ENCODE measurements around the gene CCDC201.

The CCDC201 gene

GRCh38 chr7:45873035-45873354 lies at the start of gene CCDC201:
CCDC201 (minus strand) TSS chr7:45873082; CDS start chr7:45873007, 75 bp downstream.
- no peak for DNase-seq (ENCODE audit: low read depth in 2 of 2)

- no peak for DNase-seq (ENCODE audit: low read depth in 2 of 2)
Observed at GRCh38 chr7:45921699-45922519, 49.0 kb upstream of the CCDC201 start.

DNA sequence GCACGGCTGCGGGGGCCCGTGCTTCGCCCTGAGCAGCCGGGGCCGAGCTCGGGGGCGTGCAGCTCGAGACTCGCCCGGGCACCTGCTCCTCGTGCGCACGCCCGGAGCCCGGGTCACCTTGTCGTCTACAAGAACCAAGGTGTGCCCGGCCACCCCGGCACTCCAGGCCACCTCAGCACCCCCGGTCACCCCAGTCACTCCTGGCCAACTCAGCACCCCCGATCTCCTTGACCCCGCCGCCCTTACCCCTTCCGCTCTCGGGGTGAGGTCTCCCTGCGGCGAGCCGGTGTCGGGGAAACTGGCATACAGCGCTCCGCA lies 48.5 kb upstream of the CCDC201 start:
- no peak for DNase-seq (ENCODE audit: low read depth in 2 of 2)

DNA sequence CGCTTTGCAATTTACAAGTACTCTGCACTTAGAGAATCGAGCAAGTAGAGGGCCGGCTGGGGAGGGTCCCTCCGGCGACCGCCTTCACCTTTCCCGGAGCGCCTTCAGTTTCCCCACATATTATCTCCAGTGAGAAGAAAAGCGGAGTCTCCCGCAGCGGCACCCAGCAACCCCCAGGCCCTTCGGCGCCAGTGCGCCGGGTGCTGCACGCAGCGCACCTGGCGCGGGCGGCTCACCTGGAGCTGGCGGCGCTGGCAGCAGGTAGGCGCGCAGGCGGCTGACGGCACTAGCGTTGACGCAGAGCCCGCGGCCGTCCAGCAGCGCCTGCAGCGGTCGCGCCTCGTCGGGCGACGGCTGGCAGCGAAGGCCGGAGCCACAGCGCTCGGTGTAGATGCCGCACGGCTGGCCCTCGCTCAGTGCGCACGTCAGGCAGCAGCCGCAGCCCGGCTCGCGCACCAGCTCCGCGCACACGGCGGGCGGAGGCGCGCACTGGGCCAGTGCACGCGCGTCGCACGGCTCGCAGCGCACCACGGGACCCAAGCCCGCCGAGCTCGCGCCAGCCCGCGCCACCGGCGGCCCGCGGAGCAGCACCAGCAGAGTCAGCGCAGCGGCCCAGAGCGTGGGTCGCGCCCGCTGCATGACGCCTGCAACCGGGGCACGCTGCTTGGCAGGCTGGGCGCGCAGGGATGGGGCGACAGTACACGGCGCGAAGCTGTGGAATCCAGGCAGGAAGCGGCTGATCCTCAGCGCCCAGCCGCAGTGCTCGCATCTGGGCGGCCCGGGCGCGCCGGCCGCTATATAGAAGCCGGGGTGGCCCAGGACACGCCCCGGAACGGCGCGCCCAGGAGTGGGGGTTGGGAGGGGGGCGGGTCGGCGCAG lies 47.9 kb upstream of the CCDC201 start, which contains the start of gene IGFBP3:
TSS of gene IGFBP3 (minus strand) at position 771 of the 879 bp plus-strand sequence. CDS start at position 639, 132 bp downstream.
- no peak for DNase-seq (ENCODE audit: low read depth in 2 of 2)

DNA sequence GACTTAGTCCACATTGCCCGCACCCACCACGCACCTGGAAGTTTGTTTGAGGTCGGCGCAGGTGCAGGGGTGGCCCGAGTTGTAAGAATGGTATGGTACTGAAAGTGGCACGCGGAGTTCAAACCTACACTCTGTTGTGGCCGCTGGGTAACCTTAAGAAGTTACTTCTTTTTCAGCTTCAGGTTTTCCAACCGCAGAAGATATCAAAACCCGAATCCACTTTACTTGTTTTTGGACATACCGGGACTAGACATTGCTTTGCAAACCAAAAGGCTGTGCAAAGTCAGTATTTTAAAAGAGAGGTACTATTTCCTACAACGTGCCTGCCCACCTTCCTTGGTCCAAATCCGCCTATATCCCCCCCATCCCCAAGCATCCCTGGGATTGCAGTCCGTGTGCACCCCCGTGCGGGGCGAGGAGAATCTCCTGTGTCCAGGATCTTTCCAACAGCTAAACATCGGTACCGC lies 47.1 kb upstream of the CCDC201 start:
- no peak for DNase-seq (ENCODE audit: low read depth in 2 of 2)

GRCh38 chr7:45919231-45919784 lies 46.4 kb upstream of the CCDC201 start:
- no peak for DNase-seq (ENCODE audit: low read depth in 2 of 2)

DNA sequence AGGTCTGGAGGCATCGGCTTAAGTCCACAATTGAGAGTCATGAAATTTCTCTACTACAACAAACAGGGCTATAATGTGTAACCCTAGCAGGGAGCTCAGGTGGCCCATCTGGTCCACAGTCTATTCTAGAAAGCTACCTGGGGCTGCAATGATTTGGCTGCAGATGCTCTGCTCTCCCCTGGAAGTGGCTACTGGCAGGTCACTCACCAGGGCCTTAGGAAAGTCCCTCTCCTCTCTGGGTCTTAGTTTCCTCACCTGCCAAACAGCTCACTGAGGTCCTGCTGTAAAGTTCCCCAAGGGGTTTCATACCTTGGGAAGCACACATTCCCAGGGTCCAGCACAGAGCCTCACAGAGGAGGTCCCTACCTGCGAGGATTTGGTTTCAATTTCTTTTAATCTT lies 45.7 kb upstream of the CCDC201 start:
- no peak for DNase-seq (ENCODE audit: low read depth in 2 of 2)

GRCh38 chr7:45917658-45918057 lies 44.8 kb upstream of the CCDC201 start:
- peak; percentile 65 to 72 for DNase-seq (ENCODE audit: low read depth in 2 of 2)

DNA sequence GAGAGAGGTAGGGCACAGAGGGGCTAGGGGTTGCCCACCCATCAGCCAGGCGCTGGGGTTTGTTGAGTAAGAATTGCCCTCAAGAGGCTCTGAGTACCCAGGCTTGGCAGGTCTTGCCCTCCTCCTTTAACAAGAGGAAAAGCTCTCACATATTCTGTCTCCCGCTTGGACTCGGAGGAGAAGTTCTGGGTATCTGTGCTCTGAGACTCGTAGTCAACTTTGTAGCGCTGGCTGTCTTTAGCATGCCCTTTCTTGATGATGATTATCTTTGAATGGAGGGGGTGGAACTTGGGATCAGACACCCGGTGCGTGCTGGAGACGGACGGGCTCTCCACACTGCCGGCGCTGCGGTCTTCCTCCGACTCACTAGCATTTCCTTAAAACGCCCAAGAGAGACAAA lies 44.2 kb upstream of the CCDC201 start:
- DNase-seq (ENCODE audit: low read depth in 2 of 2): no peak

DNA sequence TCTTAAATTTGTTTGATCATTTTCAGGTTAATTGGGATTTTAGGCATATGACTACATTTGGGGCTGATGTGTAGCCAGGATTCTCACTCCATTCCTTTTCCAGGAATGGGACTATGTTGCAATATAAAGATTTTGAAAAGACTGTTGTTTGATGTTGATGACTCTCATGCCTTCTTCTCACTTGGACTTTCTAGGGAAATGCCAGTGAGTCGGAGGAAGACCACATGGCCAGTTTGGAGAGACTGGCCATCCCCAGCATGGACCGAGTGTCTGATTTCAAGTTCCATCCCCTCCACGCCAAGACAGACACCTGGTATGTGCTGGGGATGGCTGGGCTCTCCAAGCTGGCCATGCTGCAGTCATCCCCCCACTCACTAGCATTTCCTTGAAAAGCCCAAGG lies 42.7 kb upstream of the CCDC201 start:
- DNase-seq (ENCODE audit: low read depth in 2 of 2): no peak

DNA sequence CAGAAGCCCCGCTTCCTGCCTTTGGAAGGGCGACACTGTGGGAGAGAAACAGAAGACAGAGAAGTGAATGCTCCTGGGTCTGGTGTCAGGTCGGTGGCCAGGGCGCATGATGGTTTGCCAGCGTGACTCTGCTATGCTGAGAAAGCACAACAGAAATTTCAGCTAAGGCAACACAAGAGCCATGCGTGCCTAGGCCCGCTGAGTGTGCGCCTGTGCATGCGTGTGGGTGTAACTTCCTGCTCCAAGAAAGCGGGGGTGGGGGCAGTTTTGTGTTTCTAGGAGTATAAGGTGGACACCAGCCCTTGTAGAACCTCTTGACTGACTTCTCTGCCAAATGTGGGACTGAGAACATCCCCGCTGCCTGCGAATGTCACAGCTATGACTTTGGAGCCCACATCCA lies 42.0 kb upstream of the CCDC201 start:
- DNase-seq (ENCODE audit: low read depth in 2 of 2): no peak

GRCh38 chr7:45912972-45913371 lies 40.1 kb upstream of the CCDC201 start:
- no peak for DNase-seq (ENCODE audit: low read depth in 2 of 2)

DNA sequence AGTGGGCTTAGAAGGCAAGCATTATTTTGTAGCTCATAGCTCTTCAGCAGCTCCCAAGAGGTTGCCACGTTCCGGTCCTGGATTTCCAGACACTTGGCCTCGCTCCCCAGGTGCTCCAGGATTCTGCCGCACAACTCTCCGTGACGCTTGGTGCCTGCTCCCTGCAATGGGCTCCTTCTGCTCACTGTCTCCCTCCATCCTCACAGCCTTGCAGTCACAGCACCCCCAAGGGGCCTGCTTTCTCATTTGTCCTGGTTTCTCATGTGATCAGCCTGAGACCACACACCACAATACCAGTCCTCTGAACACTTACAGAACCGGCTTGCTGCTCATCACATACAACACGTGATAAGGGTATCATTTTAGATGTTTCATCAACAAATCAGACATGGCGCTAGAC lies 38.4 kb upstream of the CCDC201 start:
- no peak for DNase-seq (ENCODE audit: low read depth in 2 of 2)

GRCh38 chr7:45910855-45911254 lies 38.0 kb upstream of the CCDC201 start:
- no peak for DNase-seq (ENCODE audit: low read depth in 2 of 2)

DNA sequence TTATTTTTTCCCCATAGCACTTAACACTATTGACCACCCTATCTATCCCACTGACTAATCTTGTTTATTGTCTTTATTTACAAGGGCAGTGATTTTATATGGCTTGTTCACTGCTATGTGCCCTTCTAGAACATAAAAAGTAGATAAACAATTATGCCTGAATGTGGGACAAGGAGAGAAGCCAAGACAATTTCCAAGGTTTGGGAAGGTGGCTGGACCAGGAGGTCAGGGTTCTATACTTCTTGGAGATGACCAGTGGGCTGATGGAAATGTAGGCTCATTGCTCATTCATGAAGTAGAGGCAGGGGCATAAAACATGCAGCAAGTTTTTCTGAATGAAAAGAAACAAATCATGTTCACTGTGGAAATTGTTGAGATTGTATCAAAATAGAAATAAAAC lies 36.7 kb upstream of the CCDC201 start:
- no peak for DNase-seq (ENCODE audit: low read depth in 2 of 2)

- no peak for DNase-seq (ENCODE audit: low read depth in 2 of 2)
Observed at GRCh38 chr7:45902820-45903219, 29.9 kb upstream of the CCDC201 start.

GRCh38 chr7:45901566-45901965 lies 28.7 kb upstream of the CCDC201 start:
- no peak for DNase-seq (ENCODE audit: low read depth in 2 of 2)

DNA sequence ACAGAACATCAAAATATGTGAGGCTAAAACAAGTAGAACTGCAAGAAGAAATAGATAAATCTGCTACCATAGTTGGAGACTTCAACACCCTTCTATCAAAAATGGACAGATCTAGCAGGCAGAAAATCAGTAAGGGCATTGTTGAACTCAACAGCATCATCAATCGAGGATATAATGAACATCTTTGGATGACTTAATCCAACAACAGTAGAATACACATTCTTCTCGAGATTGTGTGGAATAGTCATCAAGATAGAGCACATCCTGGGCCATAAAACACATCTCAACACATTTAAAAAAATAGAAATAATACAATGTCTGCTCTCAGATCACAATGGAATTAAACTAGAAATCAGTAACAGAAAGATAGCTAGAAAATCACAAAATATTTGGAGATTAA lies 25.3 kb upstream of the CCDC201 start:
- DNase-seq (ENCODE audit: low read depth in 2 of 2): no peak

DNA sequence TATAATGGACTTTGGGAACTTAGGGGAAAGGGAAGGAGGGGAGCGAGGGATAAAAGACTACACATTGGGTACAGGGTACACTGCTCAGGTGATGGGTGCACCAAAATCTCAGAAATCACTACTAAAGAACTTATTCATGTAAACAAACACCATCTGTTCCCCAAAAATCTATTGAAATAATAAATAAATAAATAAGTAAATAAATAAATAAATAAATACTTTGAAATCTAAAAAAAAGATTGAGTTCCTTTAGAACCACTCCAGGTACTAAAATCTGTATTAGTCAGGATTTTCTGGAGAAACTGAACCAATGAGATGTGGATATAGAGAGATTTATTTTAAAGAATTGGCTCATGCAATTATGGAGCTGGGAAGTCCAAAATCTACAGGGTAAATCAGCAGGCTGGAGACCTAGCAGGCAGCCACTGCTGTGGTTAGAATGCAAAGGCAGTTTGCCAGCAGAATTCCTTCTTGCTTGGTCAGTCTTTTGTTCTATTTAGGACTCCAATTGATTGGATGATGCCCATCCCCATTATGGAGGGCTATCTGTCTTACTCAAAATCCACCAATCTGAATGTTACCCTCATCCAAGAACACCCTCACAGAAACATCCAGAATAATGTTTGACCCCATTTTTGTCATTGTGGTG lies 24.3 kb upstream of the CCDC201 start:
- no peak for DNase-seq (ENCODE audit: low read depth in 2 of 2)

DNA sequence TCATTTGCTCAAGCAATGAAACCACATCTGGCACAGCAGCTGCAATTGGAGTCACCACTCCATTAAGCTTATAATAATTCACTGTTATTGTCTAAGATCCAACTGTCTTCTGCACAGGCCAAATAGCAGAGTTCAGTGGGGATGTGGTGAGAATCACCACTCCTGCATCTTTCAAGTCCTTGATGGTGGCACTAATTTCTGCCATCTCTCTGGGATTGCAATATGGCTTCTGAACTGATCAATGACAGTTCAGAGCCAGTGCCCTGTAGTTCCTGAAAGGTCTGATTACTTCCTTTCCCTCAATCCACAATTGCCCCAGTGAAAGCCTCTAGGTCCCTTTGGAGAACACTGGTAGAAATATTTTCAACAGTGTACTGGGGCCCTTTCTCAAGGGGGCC lies 21.8 kb upstream of the CCDC201 start:
- no peak for DNase-seq (ENCODE audit: low read depth in 2 of 2)

GRCh38 chr7:45893996-45894664 lies 21.2 kb upstream of the CCDC201 start:
- DNase-seq (ENCODE audit: low read depth in 2 of 2): no peak
